ENCODE measurements around the gene SLFN5.

The SLFN5 gene

DNA sequence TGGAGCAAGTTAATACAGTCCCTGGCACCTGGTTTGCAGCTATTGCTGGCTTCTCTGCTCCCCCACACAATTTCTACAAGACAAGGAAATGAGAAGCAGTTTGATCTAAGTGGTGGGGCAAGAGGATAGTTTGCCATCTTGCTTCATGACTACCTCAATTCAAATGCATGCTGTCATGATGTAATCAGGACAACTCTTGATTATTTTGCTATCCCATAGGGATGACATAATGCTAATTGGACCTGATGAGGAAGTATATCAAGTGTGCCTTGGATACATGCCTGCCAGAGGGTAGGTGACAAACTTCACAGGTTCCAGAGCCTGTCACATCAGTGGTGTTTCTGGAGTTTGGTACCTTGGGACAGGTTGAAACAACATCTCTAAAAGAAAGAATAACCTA, 40.9 kb downstream of the SLFN5 start:
- DNase-seq (ENCODE audit: extremely low read depth, low read depth), result no peak
- TF ChIP-seq, protein P1, sequence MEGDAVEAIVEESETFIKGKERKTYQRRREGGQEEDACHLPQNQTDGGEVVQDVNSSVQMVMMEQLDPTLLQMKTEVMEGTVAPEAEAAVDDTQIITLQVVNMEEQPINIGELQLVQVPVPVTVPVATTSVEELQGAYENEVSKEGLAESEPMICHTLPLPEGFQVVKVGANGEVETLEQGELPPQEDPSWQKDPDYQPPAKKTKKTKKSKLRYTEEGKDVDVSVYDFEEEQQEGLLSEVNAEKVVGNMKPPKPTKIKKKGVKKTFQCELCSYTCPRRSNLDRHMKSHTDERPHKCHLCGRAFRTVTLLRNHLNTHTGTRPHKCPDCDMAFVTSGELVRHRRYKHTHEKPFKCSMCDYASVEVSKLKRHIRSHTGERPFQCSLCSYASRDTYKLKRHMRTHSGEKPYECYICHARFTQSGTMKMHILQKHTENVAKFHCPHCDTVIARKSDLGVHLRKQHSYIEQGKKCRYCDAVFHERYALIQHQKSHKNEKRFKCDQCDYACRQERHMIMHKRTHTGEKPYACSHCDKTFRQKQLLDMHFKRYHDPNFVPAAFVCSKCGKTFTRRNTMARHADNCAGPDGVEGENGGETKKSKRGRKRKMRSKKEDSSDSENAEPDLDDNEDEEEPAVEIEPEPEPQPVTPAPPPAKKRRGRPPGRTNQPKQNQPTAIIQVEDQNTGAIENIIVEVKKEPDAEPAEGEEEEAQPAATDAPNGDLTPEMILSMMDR (IDR thresholded peaks at IDR 0.05; ENCODE audit: low read depth, low read length), result no peak

GRCh38 chr17:35284955-35285354, 42.1 kb downstream of the SLFN5 start:
- TF ChIP-seq, protein P1 (IDR thresholded peaks at IDR 0.05; ENCODE audit: low read depth, low read length), result no peak
- DNase-seq (ENCODE audit: extremely low read depth, low read depth), result no peak

- TF ChIP-seq, protein P1 (IDR thresholded peaks at IDR 0.05; ENCODE audit: low read depth, low read length), result no peak
- DNase-seq (ENCODE audit: extremely low read depth, low read depth), result no peak
Measured at GRCh38 chr17:35286120-35286781, 43.4 kb downstream of the SLFN5 start.

- no peak for DNase-seq (ENCODE audit: extremely low read depth, low read depth)
- TF ChIP-seq, protein P1 (IDR thresholded peaks at IDR 0.05; ENCODE audit: low read depth, low read length), result no peak
Measured at GRCh38 chr17:35287286-35287811, 44.5 kb downstream of the SLFN5 start.

- no peak for DNase-seq (ENCODE audit: extremely low read depth, low read depth)
- TF ChIP-seq, protein P1 (IDR thresholded peaks at IDR 0.05; ENCODE audit: low read depth, low read length), result no peak
Measured at GRCh38 chr17:35289222-35289621, 46.4 kb downstream of the SLFN5 start.

- TF ChIP-seq, protein P1 (IDR thresholded peaks at IDR 0.05; ENCODE audit: low read depth, low read length), result no peak
Measured at GRCh38 chr17:35291802-35292201, 48.9 kb downstream of the SLFN5 start.

GRCh38 chr17:35293151-35293847, 50.4 kb downstream of the SLFN5 start:
- no peak for DNase-seq (ENCODE audit: extremely low read depth, low read depth)

More at GRCh38 chr17:35291802-35292201, 48.9 kb downstream of the SLFN5 start:
- DNase-seq (ENCODE audit: extremely low read depth, low read depth), result peak; percentile 67

More at GRCh38 chr17:35293151-35293847, 50.4 kb downstream of the SLFN5 start:
- TF ChIP-seq, protein P1 (IDR thresholded peaks at IDR 0.05; ENCODE audit: low read depth, low read length), result no peak
